GM19452 (cell line): ENCODE measurements around the gene IGSF21.
"Not testable (repeated sequence)": the region's sequence is repeated elsewhere in the genome, so short reads cannot be mapped to it uniquely, and the experiment has no call there.

Experiments used
- ATAC-seq: cut with Tn5 transposase; IDR thresholded peaks from one replicate; pipeline ENCODE4 v1.9.1; 2021; ENCODE audit not compliant: unreplicated experiment

IGSF21 gene

GRCh38 chr1:18144916-18145647 lies 37.5 kb downstream of the IGSF21 start:
- ATAC-seq, result no peak

GRCh38 chr1:18145851-18146618 lies 38.4 kb downstream of the IGSF21 start:
- ATAC-seq, result no peak

- no peak for ATAC-seq
Measured at GRCh38 chr1:18146886-18147285, 39.3 kb downstream of the IGSF21 start.

- no peak for ATAC-seq
Measured at GRCh38 chr1:18147672-18148071, 40.1 kb downstream of the IGSF21 start.

GRCh38 chr1:18148461-18148860 lies 40.9 kb downstream of the IGSF21 start:
- no peak for ATAC-seq

- no peak for ATAC-seq
Measured at GRCh38 chr1:18149027-18149641, 41.5 kb downstream of the IGSF21 start.

GRCh38 chr1:18151436-18152122 lies 44.0 kb downstream of the IGSF21 start:
- no peak for ATAC-seq

GRCh38 chr1:18154430-18155194 lies 47.0 kb downstream of the IGSF21 start:
- ATAC-seq, result no peak

GRCh38 chr1:18155881-18156385 lies 48.3 kb downstream of the IGSF21 start:
- ATAC-seq, result no peak

GRCh38 chr1:18157352-18157751 lies 49.8 kb downstream of the IGSF21 start:
- no peak for ATAC-seq

GRCh38 chr1:18157968-18158367 lies 50.4 kb downstream of the IGSF21 start:
- ATAC-seq, result no peak

GRCh38 chr1:18158714-18159113 lies 51.1 kb downstream of the IGSF21 start:
- ATAC-seq, result no peak

- ATAC-seq, result no peak
Measured at GRCh38 chr1:18160290-18160942, 52.8 kb downstream of the IGSF21 start.

- ATAC-seq, result no peak
Measured at GRCh38 chr1:18161690-18162089, 54.1 kb downstream of the IGSF21 start.

- not testable (repeated sequence) for ATAC-seq
Measured at GRCh38 chr1:18165640-18166039, 58.0 kb downstream of the IGSF21 start.

- no peak for ATAC-seq
Measured at GRCh38 chr1:18166341-18166740, 58.7 kb downstream of the IGSF21 start.

GRCh38 chr1:18166929-18167328 lies 59.3 kb downstream of the IGSF21 start:
- ATAC-seq, result no peak

GRCh38 chr1:18170444-18170843 lies 62.8 kb downstream of the IGSF21 start:
- no peak for ATAC-seq

GRCh38 chr1:18174037-18174436 lies 66.4 kb downstream of the IGSF21 start:
- ATAC-seq, result no peak

GRCh38 chr1:18175051-18175450 lies 67.5 kb downstream of the IGSF21 start:
- no peak for ATAC-seq
